Common myeloid progenitor, CD34-positive (primary cell): ENCODE results near the gene TRIML2.
"Not testable (repeated sequence)": the region's sequence is repeated elsewhere in the genome, so short reads cannot be mapped to it uniquely, and the experiment has no call there.

Source experiments
- CTCF ChIA-PET: fragments of 350-600 bp; sonication (Branson Sonifier 250); formaldehyde crosslinking; loops from one replicate; lab custom pipeline; 2021; ENCODE audit warnings: antibody characterized with exemption; lab: Charles Lee
- POLR2A ChIA-PET: fragments of 350-600 bp; sonication (Branson Sonifier 250); formaldehyde crosslinking; loops from one replicate; lab custom pipeline; 2021; ENCODE audit warnings: antibody characterized with exemption; lab: Charles Lee
- DNase-seq, 3 donors: peaks; one replicate each; pipeline versions ENCODE4 v3.0.0 to v3.0.0-alpha.2; 2013
- H3K27ac ChIP-seq, 2 experiments: 1 replicate in 1 of 2; 2 replicates in 1 of 2; pipeline ENCODE4 v1.7.0; 2013; ENCODE audit warnings: inconsistent platforms in 2 of 2, low read length in 2 of 2, mild to moderate bottlenecking in 2 of 2, low read depth in 1 of 2, moderate library complexity in 1 of 2; ENCODE audit not compliant: severe bottlenecking in 2 of 2, insufficient read depth in 1 of 2, poor library complexity in 1 of 2
- H3K27me3 ChIP-seq, 5 experiments: replicated peaks in 2 of 5; 1 replicate in 3 of 5; 2 replicates in 2 of 5; pipeline versions ENCODE4 v1.6.1 to v1.7.0; 2013; ENCODE audit warnings: low read length in 4 of 5, mild to moderate bottlenecking in 2 of 5, moderate library complexity in 2 of 5, inconsistent platforms in 1 of 5; ENCODE audit not compliant: insufficient read depth in 5 of 5, control insufficient read depth in 4 of 5
- H3K36me3 ChIP-seq, 4 experiments: 1 replicate in 2 of 4; 2 replicates in 2 of 4; pipeline versions ENCODE4 v1.6.1 to v1.7.0; 2013; ENCODE audit warnings: low read length in 3 of 4, control low read depth in 1 of 4, mild to moderate bottlenecking in 1 of 4; ENCODE audit not compliant: control insufficient read depth in 4 of 4, insufficient read depth in 4 of 4
- H3K4me1 ChIP-seq, 4 experiments: 1 replicate in 3 of 4; 2 replicates in 1 of 4; pipeline versions ENCODE4 v1.6.1 to v1.7.1; 2013; ENCODE audit warnings: low read length in 3 of 4, mild to moderate bottlenecking in 3 of 4, control low read depth in 1 of 4, inconsistent platforms in 1 of 4, moderate library complexity in 1 of 4; ENCODE audit not compliant: control insufficient read depth in 4 of 4, insufficient read depth in 4 of 4; ENCODE audit errors: control extremely low read depth in 1 of 4
- H3K4me3 ChIP-seq, 7 experiments: 1 replicate in 4 of 7; 2 replicates in 3 of 7; pipeline versions ENCODE4 v1.5.1 to v1.7.0; 2013; ENCODE audit warnings: mild to moderate bottlenecking in 7 of 7, low read length in 6 of 7, moderate library complexity in 6 of 7, inconsistent platforms in 2 of 7, low read depth in 2 of 7, control low read depth in 1 of 7; ENCODE audit not compliant: insufficient read depth in 4 of 7, control insufficient read depth in 1 of 7; ENCODE audit errors: extremely low read depth in 1 of 7
- H3K9me3 ChIP-seq, 5 experiments: 1 replicate in 4 of 5; 2 replicates in 1 of 5; pipeline versions ENCODE4 v1.6.1 to v1.7.1; 2013; ENCODE audit warnings: low read length in 4 of 5, mild to moderate bottlenecking in 2 of 5, inconsistent platforms in 1 of 5, low read depth in 1 of 5, moderate library complexity in 1 of 5; ENCODE audit not compliant: control insufficient read depth in 4 of 5, insufficient read depth in 2 of 5; ENCODE audit errors: control extremely low read depth in 1 of 5
- WGBS: methylation state at CpG from one replicate; pipeline ENCODE4 v1.1.5; 2013; ENCODE audit not compliant: insufficient coverage; 5-methylcytosine and 5-hydroxymethylcytosine counted together

The TRIML2 gene

DNA sequence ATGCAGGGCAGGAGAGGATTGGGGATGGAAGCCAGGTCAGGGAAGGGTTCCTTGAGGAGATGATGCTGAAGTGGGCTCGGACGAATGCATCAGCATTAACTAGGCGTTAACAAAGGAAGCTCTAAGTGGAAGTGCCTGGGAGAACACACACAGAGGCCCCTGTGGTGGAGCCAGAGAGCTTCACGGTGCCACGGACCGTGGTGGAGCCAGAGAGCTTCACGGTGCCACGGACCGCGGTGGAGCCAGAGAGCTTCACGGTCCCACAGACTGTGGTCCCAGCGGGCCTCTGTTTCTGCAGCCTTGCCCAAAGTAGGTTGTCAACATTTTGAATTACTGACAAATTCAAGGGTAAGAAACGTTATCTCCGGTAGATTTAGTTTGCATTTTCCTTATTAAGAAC, 48.3 kb downstream of the TRIML2 start:
- POLR2A ChIA-PET = no interaction called here
- H3K36me3 ChIP-seq = no peaks in the 10 kb centered on the region

DNA sequence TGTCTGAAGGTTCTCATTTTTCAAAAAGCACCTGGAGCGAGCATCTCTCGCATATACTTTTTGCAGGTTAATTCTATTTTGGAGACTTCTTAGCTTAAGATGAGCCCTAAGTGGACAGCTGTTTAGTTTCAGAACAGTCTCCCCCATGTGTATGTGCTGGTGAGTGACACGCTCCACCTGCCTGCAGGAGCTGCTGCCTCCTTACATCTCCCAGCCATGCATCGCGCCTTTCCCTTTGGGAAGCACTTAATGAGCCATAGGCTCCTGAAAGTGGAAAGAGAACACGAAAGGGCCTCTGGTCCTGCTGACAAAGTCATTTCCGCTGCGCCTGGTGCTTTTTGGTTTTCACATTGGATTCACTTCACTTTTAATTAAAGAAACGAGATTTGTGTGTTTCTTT, 56.1 kb downstream of the TRIML2 start:
- CTCF ChIA-PET = no interaction called here
- Histone ChIP-seq H3K27ac (no peak overlapping the region), H3K9me3 (no peaks in the 10 kb centered on the region), H3K4me3 (no peak overlapping the region), H3K36me3 (no peaks in the 10 kb centered on the region), H3K4me1 (no peaks in the 10 kb centered on the region), H3K27me3 (no peaks in the 10 kb centered on the region)
- POLR2A ChIA-PET = no interaction called here
- 93% methylated on average over 7 of the region's 9 CpGs for WGBS
- no peak for DNase-seq

More for the DNA sequence above, 48.3 kb downstream of the TRIML2 start:
- Histone ChIP-seq H3K4me1 (no peaks in the 10 kb centered on the region), H3K27ac (no peak overlapping the region), H3K9me3 (no peaks in the 10 kb centered on the region), H3K4me3 (no peak overlapping the region), H3K27me3 (no peaks in the 10 kb centered on the region)
- 95% methylated on average over 14 of the region's 14 CpGs for WGBS
- DNase-seq = no peak
- CTCF ChIA-PET = no interaction called here

GRCh38 chr4:188046657-188047056, 62.7 kb downstream of the TRIML2 start:
- CTCF ChIA-PET = no interaction called here

GRCh38 chr4:188045461-188045860, 63.9 kb downstream of the TRIML2 start:
- WGBS = 97% methylated on average over 10 of the region's 10 CpGs
- H3K27me3 ChIP-seq, H3K27ac ChIP-seq, CTCF ChIA-PET, POLR2A ChIA-PET, H3K4me1 ChIP-seq, H3K9me3 ChIP-seq, H3K36me3 ChIP-seq, H3K4me3 ChIP-seq, DNase-seq: not testable (repeated sequence)

More at GRCh38 chr4:188046657-188047056, 62.7 kb downstream of the TRIML2 start:
- POLR2A ChIA-PET = no interaction called here
- no peak for DNase-seq
- Histone ChIP-seq H3K27me3 (no peaks in the 10 kb centered on the region), H3K9me3 (no peaks in the 10 kb centered on the region), H3K4me3 (no peak overlapping the region), H3K4me1 (no peaks in the 10 kb centered on the region), H3K36me3 (no peaks in the 10 kb centered on the region), H3K27ac (no peak overlapping the region)
- no CpG with 5 or more reads among the region's 3 CpGs for WGBS

GRCh38 chr4:188043154-188043553, 66.2 kb downstream of the TRIML2 start:
- POLR2A ChIA-PET = no interaction called here
- Histone ChIP-seq H3K36me3 (no peaks in the 10 kb centered on the region), H3K27ac (no peak overlapping the region), H3K4me1 (no peaks in the 10 kb centered on the region), H3K4me3 (no peak overlapping the region), H3K9me3 (peaks cover 0 to 2% (median 0%) of the 10 kb centered on the region in 5 experiments), H3K27me3 (no peaks in the 10 kb centered on the region)
- 97% methylated on average over 4 of the region's 5 CpGs for WGBS
- no peak for DNase-seq
- CTCF ChIA-PET = no interaction called here

DNA sequence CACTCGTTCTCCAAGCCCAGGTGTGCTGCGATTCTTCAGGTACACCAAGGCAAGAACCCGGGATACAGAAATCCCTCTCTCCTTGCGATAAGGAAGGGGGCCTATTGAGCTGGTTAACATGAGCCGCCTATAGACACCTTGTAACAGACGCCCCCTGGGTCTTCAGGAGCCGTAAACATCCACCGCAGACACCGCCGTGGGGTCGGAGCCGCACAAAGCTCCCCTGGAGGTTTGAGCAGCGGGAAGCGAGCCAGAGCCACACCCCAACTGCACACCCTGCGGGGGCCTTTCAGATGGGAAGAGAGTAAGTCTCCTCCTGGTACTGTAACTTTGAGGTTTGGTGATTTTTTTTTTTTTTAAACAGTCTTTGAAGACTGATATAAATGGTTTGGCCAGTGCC, 67.2 kb downstream of the TRIML2 start:
- Histone ChIP-seq H3K9me3 (peaks cover 0 to 2% (median 0%) of the 10 kb centered on the region in 5 experiments), H3K36me3 (no peaks in the 10 kb centered on the region), H3K27ac (no peak overlapping the region), H3K4me1 (no peaks in the 10 kb centered on the region), H3K4me3 (no peak overlapping the region), H3K27me3 (no peaks in the 10 kb centered on the region)
- ChIA-PET POLR2A (no interaction called here), CTCF (no interaction called here)
- WGBS = 64% methylated on average over 12 of the region's 15 CpGs
- no peak for DNase-seq

- no peak for DNase-seq
- ChIA-PET POLR2A (no interaction called here), CTCF (no interaction called here)
- Histone ChIP-seq H3K36me3 (no peaks in the 10 kb centered on the region), H3K4me1 (no peaks in the 10 kb centered on the region), H3K27me3 (no peaks in the 10 kb centered on the region), H3K9me3 (peaks cover 0 to 2% (median 0%) of the 10 kb centered on the region in 5 experiments), H3K4me3 (no peak overlapping the region), H3K27ac (no peak overlapping the region)
- WGBS = 83% methylated on average over 20 of the region's 21 CpGs
Observed at GRCh38 chr4:188041721-188042120, 67.7 kb downstream of the TRIML2 start.
